NCI-H1436 treated with DMSO at 0.1 percent for 48 hours (cell line): ENCODE results near the gene TP53TG5.

ENCODE experiments used
- DNase-seq: peaks from one replicate; lab custom pipeline; 2025; lab: John Stamatoyannopoulos, UW

The TP53TG5 gene

GRCh38 chr20:45323731-45324130, 54.4 kb downstream of the TP53TG5 start:
- no peak for DNase-seq

GRCh38 chr20:45322952-45323383, 55.2 kb downstream of the TP53TG5 start:
- no peak for DNase-seq
